Measurements from ENCODE around the gene NUTM1. TPM values are rescaled to one million over a fixed set of nuclear protein-coding genes. Genes with fewer than 3 reads are reported as not detected.
A peak's percentile ranks its signal among the peaks of the same experiment; 100 is the strongest.
"Not testable (repeated sequence)": the region's sequence is repeated elsewhere in the genome, so short reads cannot be mapped to it uniquely, and the experiment has no call there.

The NUTM1 gene
- total RNA-seq, 1 donor from 2014 or later: not detected

- DNase-seq (ENCODE audit: low read depth in 2 of 2): peak; percentile 91 to 92
Measured at GRCh38 chr15:34337557-34338306, 5.4 kb upstream of the NUTM1 start, which contains the start of gene SLC12A6. TSS of gene SLC12A6 (minus strand) at chr15:34337781. CDS start at chr15:34336680, 1,101 bp downstream.

GRCh38 chr15:34338347-34338746, 4.8 kb upstream of the NUTM1 start:
- DNase-seq (ENCODE audit: low read depth in 2 of 2): no peak

GRCh38 chr15:34339946-34340345, 3.2 kb upstream of the NUTM1 start:
- DNase-seq (ENCODE audit: low read depth in 2 of 2): no peak

GRCh38 chr15:34341381-34342212, 1.5 kb upstream of the NUTM1 start:
- DNase-seq (ENCODE audit: low read depth in 2 of 2): no peak

GRCh38 chr15:34342213-34342736, 840 bp upstream of the NUTM1 start:
- peak; percentile 20 to 22 for DNase-seq (ENCODE audit: low read depth in 2 of 2)

- DNase-seq (ENCODE audit: low read depth in 2 of 2): no peak
Measured at GRCh38 chr15:34347951-34348638, 5.0 kb downstream of the NUTM1 start.

GRCh38 chr15:34348735-34349300, 5.7 kb downstream of the NUTM1 start:
- no peak for DNase-seq (ENCODE audit: low read depth in 2 of 2)

- no peak for DNase-seq (ENCODE audit: low read depth in 2 of 2)
Measured at GRCh38 chr15:34349769-34350168, 6.7 kb downstream of the NUTM1 start.

GRCh38 chr15:34352996-34353395, 9.9 kb downstream of the NUTM1 start:
- DNase-seq (ENCODE audit: low read depth in 2 of 2): not testable (repeated sequence)

- no peak for DNase-seq (ENCODE audit: low read depth in 2 of 2)
Measured at GRCh38 chr15:34353627-34354026, 10.5 kb downstream of the NUTM1 start.

- DNase-seq (ENCODE audit: low read depth in 2 of 2): no peak
Measured at GRCh38 chr15:34354286-34354685, 11.2 kb downstream of the NUTM1 start.

GRCh38 chr15:34355241-34355640, 12.1 kb downstream of the NUTM1 start:
- DNase-seq (ENCODE audit: low read depth in 2 of 2): no peak

- no peak for DNase-seq (ENCODE audit: low read depth in 2 of 2)
Measured at GRCh38 chr15:34357653-34358052, 14.5 kb downstream of the NUTM1 start.

GRCh38 chr15:34358367-34358766, 15.3 kb downstream of the NUTM1 start:
- DNase-seq (ENCODE audit: low read depth in 2 of 2): no peak

GRCh38 chr15:34358948-34359347, 15.8 kb downstream of the NUTM1 start:
- no peak for DNase-seq (ENCODE audit: low read depth in 2 of 2)

- no peak for DNase-seq (ENCODE audit: low read depth in 2 of 2)
Measured at GRCh38 chr15:34359416-34359815, 16.3 kb downstream of the NUTM1 start.

- DNase-seq (ENCODE audit: low read depth in 2 of 2): no peak
Measured at GRCh38 chr15:34360298-34360697, 17.2 kb downstream of the NUTM1 start.

- no peak for DNase-seq (ENCODE audit: low read depth in 2 of 2)
Measured at GRCh38 chr15:34361278-34361677, 18.2 kb downstream of the NUTM1 start.

- DNase-seq (ENCODE audit: low read depth in 2 of 2): no peak
Measured at GRCh38 chr15:34362047-34362773, 19.1 kb downstream of the NUTM1 start.

- DNase-seq (ENCODE audit: low read depth in 2 of 2): no peak
Measured at GRCh38 chr15:34364041-34364440, 20.9 kb downstream of the NUTM1 start.
